ENCODE measurements around the gene PCNX2. TPM values are rescaled to one million over a fixed set of nuclear protein-coding genes. Genes with fewer than 3 reads are reported as not detected.
"Not testable (repeated sequence)": the region's sequence is repeated elsewhere in the genome, so short reads cannot be mapped to it uniquely, and the experiment has no call there.

Gene PCNX2
- total RNA-seq, 1 donor from 2014 or later = 23.5 TPM

GRCh38 chr1:233182587-233182986 lies 112.9 kb downstream of the PCNX2 start:
- no peaks in the 10 kb centered on the region for H3K9me3 ChIP-seq (ENCODE audit: control insufficient read depth in 3 of 3, low read length in 3 of 3)
- H3K9ac ChIP-seq (ENCODE audit: low read depth in 1 of 3, low read length in 3 of 3) = no peak overlapping the region
- H3K27me3 ChIP-seq (ENCODE audit: control insufficient read depth in 3 of 3, insufficient read depth in 3 of 3, low read length in 3 of 3) = no peaks in the 10 kb centered on the region
- no peak overlapping the region for H3K4me3 ChIP-seq (ENCODE audit: low read length in 3 of 3)
- H3K36me3 ChIP-seq (ENCODE audit: control insufficient read depth in 3 of 3, insufficient read depth in 3 of 3, low read length in 3 of 3) = no peaks in the 10 kb centered on the region
- no peak overlapping the region for H3K27ac ChIP-seq (ENCODE audit: low read depth, low read length)
- no peaks in the 10 kb centered on the region for H3K4me1 ChIP-seq (ENCODE audit: control insufficient read depth in 3 of 3, insufficient read depth in 3 of 3, low read length in 3 of 3)

- no peaks in the 10 kb centered on the region for H3K9me3 ChIP-seq (ENCODE audit: control insufficient read depth in 3 of 3, low read length in 3 of 3)
- H3K9ac ChIP-seq (ENCODE audit: low read depth in 1 of 3, low read length in 3 of 3) = no peak overlapping the region
- no peaks in the 10 kb centered on the region for H3K36me3 ChIP-seq (ENCODE audit: control insufficient read depth in 3 of 3, insufficient read depth in 3 of 3, low read length in 3 of 3)
- no peaks in the 10 kb centered on the region for H3K27me3 ChIP-seq (ENCODE audit: control insufficient read depth in 3 of 3, insufficient read depth in 3 of 3, low read length in 3 of 3)
- H3K4me1 ChIP-seq (ENCODE audit: control insufficient read depth in 3 of 3, insufficient read depth in 3 of 3, low read length in 3 of 3) = no peaks in the 10 kb centered on the region
- no peak overlapping the region for H3K4me3 ChIP-seq (ENCODE audit: low read length in 3 of 3)
- no peak overlapping the region for H3K27ac ChIP-seq (ENCODE audit: low read depth, low read length)
Measured at GRCh38 chr1:233180641-233181364, 114.7 kb downstream of the PCNX2 start.

- not testable (repeated sequence) for H3K27me3 ChIP-seq (ENCODE audit: control insufficient read depth in 3 of 3, insufficient read depth in 3 of 3, low read length in 3 of 3); H3K27ac ChIP-seq (ENCODE audit: low read depth, low read length); H3K9ac ChIP-seq (ENCODE audit: low read depth in 1 of 3, low read length in 3 of 3); H3K4me1 ChIP-seq (ENCODE audit: control insufficient read depth in 3 of 3, insufficient read depth in 3 of 3, low read length in 3 of 3); H3K9me3 ChIP-seq (ENCODE audit: control insufficient read depth in 3 of 3, low read length in 3 of 3); H3K36me3 ChIP-seq (ENCODE audit: control insufficient read depth in 3 of 3, insufficient read depth in 3 of 3, low read length in 3 of 3); H3K4me3 ChIP-seq (ENCODE audit: low read length in 3 of 3)
Measured at GRCh38 chr1:233179638-233180037, 115.9 kb downstream of the PCNX2 start.

- no peaks in the 10 kb centered on the region for H3K9me3 ChIP-seq (ENCODE audit: control insufficient read depth in 3 of 3, low read length in 3 of 3)
Measured at GRCh38 chr1:233172201-233172600, 123.3 kb downstream of the PCNX2 start.

GRCh38 chr1:233170741-233171140 lies 124.8 kb downstream of the PCNX2 start:
- H3K27me3 ChIP-seq (ENCODE audit: control insufficient read depth in 3 of 3, insufficient read depth in 3 of 3, low read length in 3 of 3) = no peaks in the 10 kb centered on the region
- H3K36me3 ChIP-seq (ENCODE audit: control insufficient read depth in 3 of 3, insufficient read depth in 3 of 3, low read length in 3 of 3) = no peaks in the 10 kb centered on the region
- H3K27ac ChIP-seq (ENCODE audit: low read depth, low read length) = no peak overlapping the region
- no peaks in the 10 kb centered on the region for H3K4me1 ChIP-seq (ENCODE audit: control insufficient read depth in 3 of 3, insufficient read depth in 3 of 3, low read length in 3 of 3)
- H3K9ac ChIP-seq (ENCODE audit: low read depth in 1 of 3, low read length in 3 of 3) = no peak overlapping the region
- no peaks in the 10 kb centered on the region for H3K9me3 ChIP-seq (ENCODE audit: control insufficient read depth in 3 of 3, low read length in 3 of 3)
- H3K4me3 ChIP-seq (ENCODE audit: low read length in 3 of 3) = no peak overlapping the region

More at GRCh38 chr1:233172201-233172600, 123.3 kb downstream of the PCNX2 start:
- Histone ChIP-seq H3K27ac (ENCODE audit: low read depth, low read length) (no peak overlapping the region), H3K36me3 (ENCODE audit: control insufficient read depth in 3 of 3, insufficient read depth in 3 of 3, low read length in 3 of 3) (no peaks in the 10 kb centered on the region), H3K4me3 (ENCODE audit: low read length in 3 of 3) (no peak overlapping the region), H3K9ac (ENCODE audit: low read depth in 1 of 3, low read length in 3 of 3) (no peak overlapping the region), H3K27me3 (ENCODE audit: control insufficient read depth in 3 of 3, insufficient read depth in 3 of 3, low read length in 3 of 3) (no peaks in the 10 kb centered on the region), H3K4me1 (ENCODE audit: control insufficient read depth in 3 of 3, insufficient read depth in 3 of 3, low read length in 3 of 3) (no peaks in the 10 kb centered on the region)

- Histone ChIP-seq H3K9me3 (ENCODE audit: control insufficient read depth in 3 of 3, low read length in 3 of 3) (no peaks in the 10 kb centered on the region), H3K27ac (ENCODE audit: low read depth, low read length) (no peak overlapping the region), H3K4me3 (ENCODE audit: low read length in 3 of 3) (no peak overlapping the region), H3K27me3 (ENCODE audit: control insufficient read depth in 3 of 3, insufficient read depth in 3 of 3, low read length in 3 of 3) (no peaks in the 10 kb centered on the region), H3K36me3 (ENCODE audit: control insufficient read depth in 3 of 3, insufficient read depth in 3 of 3, low read length in 3 of 3) (no peaks in the 10 kb centered on the region), H3K9ac (ENCODE audit: low read depth in 1 of 3, low read length in 3 of 3) (no peak overlapping the region), H3K4me1 (ENCODE audit: control insufficient read depth in 3 of 3, insufficient read depth in 3 of 3, low read length in 3 of 3) (no peaks in the 10 kb centered on the region)
Measured at GRCh38 chr1:233168384-233168783, 127.1 kb downstream of the PCNX2 start.

GRCh38 chr1:233166896-233167295 lies 128.6 kb downstream of the PCNX2 start:
- H3K9ac ChIP-seq (ENCODE audit: low read depth in 1 of 3, low read length in 3 of 3) = no peak overlapping the region
- H3K27me3 ChIP-seq (ENCODE audit: control insufficient read depth in 3 of 3, insufficient read depth in 3 of 3, low read length in 3 of 3) = no peaks in the 10 kb centered on the region
- H3K9me3 ChIP-seq (ENCODE audit: control insufficient read depth in 3 of 3, low read length in 3 of 3) = no peaks in the 10 kb centered on the region
- H3K36me3 ChIP-seq (ENCODE audit: control insufficient read depth in 3 of 3, insufficient read depth in 3 of 3, low read length in 3 of 3) = no peaks in the 10 kb centered on the region
- H3K4me1 ChIP-seq (ENCODE audit: control insufficient read depth in 3 of 3, insufficient read depth in 3 of 3, low read length in 3 of 3) = no peaks in the 10 kb centered on the region
- no peak overlapping the region for H3K4me3 ChIP-seq (ENCODE audit: low read length in 3 of 3)
- H3K27ac ChIP-seq (ENCODE audit: low read depth, low read length) = no peak overlapping the region

- Histone ChIP-seq H3K9me3 (ENCODE audit: control insufficient read depth in 3 of 3, low read length in 3 of 3) (no peaks in the 10 kb centered on the region), H3K4me1 (ENCODE audit: control insufficient read depth in 3 of 3, insufficient read depth in 3 of 3, low read length in 3 of 3) (no peaks in the 10 kb centered on the region), H3K27ac (ENCODE audit: low read depth, low read length) (no peak overlapping the region), H3K36me3 (ENCODE audit: control insufficient read depth in 3 of 3, insufficient read depth in 3 of 3, low read length in 3 of 3) (no peaks in the 10 kb centered on the region), H3K4me3 (ENCODE audit: low read length in 3 of 3) (no peak overlapping the region), H3K27me3 (ENCODE audit: control insufficient read depth in 3 of 3, insufficient read depth in 3 of 3, low read length in 3 of 3) (no peaks in the 10 kb centered on the region), H3K9ac (ENCODE audit: low read depth in 1 of 3, low read length in 3 of 3) (no peak overlapping the region)
Measured at GRCh38 chr1:233163696-233164095, 131.8 kb downstream of the PCNX2 start.

GRCh38 chr1:233158322-233158721 lies 137.2 kb downstream of the PCNX2 start:
- no peak overlapping the region for H3K9ac ChIP-seq (ENCODE audit: low read depth in 1 of 3, low read length in 3 of 3)
- no peaks in the 10 kb centered on the region for H3K27me3 ChIP-seq (ENCODE audit: control insufficient read depth in 3 of 3, insufficient read depth in 3 of 3, low read length in 3 of 3)
- H3K9me3 ChIP-seq (ENCODE audit: control insufficient read depth in 3 of 3, low read length in 3 of 3) = no peaks in the 10 kb centered on the region
- H3K4me1 ChIP-seq (ENCODE audit: control insufficient read depth in 3 of 3, insufficient read depth in 3 of 3, low read length in 3 of 3) = no peaks in the 10 kb centered on the region
- H3K36me3 ChIP-seq (ENCODE audit: control insufficient read depth in 3 of 3, insufficient read depth in 3 of 3, low read length in 3 of 3) = no peaks in the 10 kb centered on the region
- no peak overlapping the region for H3K27ac ChIP-seq (ENCODE audit: low read depth, low read length)
- no peak overlapping the region for H3K4me3 ChIP-seq (ENCODE audit: low read length in 3 of 3)

GRCh38 chr1:233157245-233157644 lies 138.3 kb downstream of the PCNX2 start:
- Histone ChIP-seq H3K27me3 (ENCODE audit: control insufficient read depth in 3 of 3, insufficient read depth in 3 of 3, low read length in 3 of 3) (no peaks in the 10 kb centered on the region), H3K9ac (ENCODE audit: low read depth in 1 of 3, low read length in 3 of 3) (no peak overlapping the region), H3K9me3 (ENCODE audit: control insufficient read depth in 3 of 3, low read length in 3 of 3) (no peaks in the 10 kb centered on the region), H3K27ac (ENCODE audit: low read depth, low read length) (no peak overlapping the region), H3K4me3 (ENCODE audit: low read length in 3 of 3) (no peak overlapping the region), H3K36me3 (ENCODE audit: control insufficient read depth in 3 of 3, insufficient read depth in 3 of 3, low read length in 3 of 3) (no peaks in the 10 kb centered on the region), H3K4me1 (ENCODE audit: control insufficient read depth in 3 of 3, insufficient read depth in 3 of 3, low read length in 3 of 3) (no peaks in the 10 kb centered on the region)

Measured in skeletal muscle tissue (tissue), 4 donors.